D341Med (cell line): ENCODE results near the gene MID2.
"Not testable (repeated sequence)": the region's sequence is repeated elsewhere in the genome, so short reads cannot be mapped to it uniquely, and the experiment has no call there.

Source experiments
- DNase-seq: peaks from one replicate; pipeline ENCODE4 v3.0.0; 2012; ENCODE audit warnings: low spot score

Gene MID2

GRCh38 chrX:107825698-107826237 lies at the start of gene MID2:
Gene MID2, plus strand, starts transcription at chrX:107825866. Its CDS starts 561 bp downstream, at chrX:107826427.
- peak; percentile 22 for DNase-seq

GRCh38 chrX:107776649-107777535 lies 48.8 kb upstream of the MID2 start:
- DNase-seq: peak; percentile 68

- no peak for DNase-seq
Measured at GRCh38 chrX:107777536-107777832, 48.2 kb upstream of the MID2 start, which contains the start of gene NCBP2L. Gene NCBP2L, plus strand, starts transcription at chrX:107777733. Its CDS starts 16,488 bp downstream, at chrX:107794221.

- no peak for DNase-seq
Measured at GRCh38 chrX:107780525-107780924, 45.1 kb upstream of the MID2 start.

- DNase-seq: no peak
Measured at GRCh38 chrX:107787827-107788226, 37.8 kb upstream of the MID2 start.

GRCh38 chrX:107804427-107804826 lies 21.2 kb upstream of the MID2 start:
- DNase-seq: no peak

- DNase-seq: no peak
Measured at GRCh38 chrX:107805179-107805578, 20.5 kb upstream of the MID2 start.

GRCh38 chrX:107810053-107810452 lies 15.6 kb upstream of the MID2 start:
- DNase-seq: not testable (repeated sequence)

- DNase-seq: no peak
Measured at GRCh38 chrX:107818900-107819521, 6.7 kb upstream of the MID2 start.

GRCh38 chrX:107823042-107823441 lies 2.6 kb upstream of the MID2 start:
- no peak for DNase-seq

- DNase-seq: no peak
Measured at GRCh38 chrX:107823456-107823855, 2.2 kb upstream of the MID2 start.

- DNase-seq: peak; percentile 68
Measured at GRCh38 chrX:107826238-107827029, 768 bp downstream of the MID2 start.

- DNase-seq: peak; percentile 2
Measured at GRCh38 chrX:107827030-107827831, 1.6 kb downstream of the MID2 start.

- DNase-seq: no peak
Measured at GRCh38 chrX:107827852-107828251, 2.2 kb downstream of the MID2 start.

- DNase-seq: no peak
Measured at GRCh38 chrX:107829878-107830277, 4.2 kb downstream of the MID2 start.

- DNase-seq: no peak
Measured at GRCh38 chrX:107831071-107831730, 5.5 kb downstream of the MID2 start.

- no peak for DNase-seq
Measured at GRCh38 chrX:107834275-107835201, 8.9 kb downstream of the MID2 start.

- no peak for DNase-seq
Measured at GRCh38 chrX:107836958-107837357, 11.3 kb downstream of the MID2 start.

GRCh38 chrX:107840971-107841370 lies 15.3 kb downstream of the MID2 start:
- DNase-seq: no peak
